Neural cell (in vitro differentiated cells): ENCODE results near the gene GMDS. TPM values are rescaled to one million over a fixed set of nuclear protein-coding genes. Genes with fewer than 3 reads are reported as not detected.

ENCODE experiments used
- H2AFZ ChIP-seq: fragments of 200-600, 300-800 bp; sonication (generic), shearing (Covaris generic); 2 replicates; pipeline ENCODE4 v1.6.0; 2014; ENCODE audit warnings: low read depth, mild to moderate bottlenecking, antibody characterized with exemption, low read length, moderate library complexity
- H3F3A ChIP-seq: fragments of 200-600 bp; shearing (Covaris generic); 2 replicates; pipeline ENCODE4 v1.6.1; 2016; ENCODE audit warnings: mild to moderate bottlenecking, moderate library complexity, mixed read lengths, antibody characterized with exemption, low read length; ENCODE audit not compliant: insufficient read depth, poor library complexity, severe bottlenecking
- H3K27ac ChIP-seq: fragments of 200-600, 300-800 bp; sonication (generic), shearing (Covaris generic); 2 replicates; pipeline ENCODE4 v1.5.1; 2014; ENCODE audit warnings: mild to moderate bottlenecking, low read length, moderate library complexity
- H3K27me3 ChIP-seq: fragments of 300-800, 200-600 bp; sonication (generic), shearing (Covaris generic); 2 replicates; pipeline ENCODE4 v1.6.0; 2014; ENCODE audit warnings: mild to moderate bottlenecking, low read depth, low read length, moderate library complexity; ENCODE audit not compliant: insufficient read depth
- H3K36me3 ChIP-seq: fragments of 300-800, 200-600 bp; sonication (generic), shearing (Covaris generic); 2 replicates; pipeline ENCODE4 v1.5.1; 2014; ENCODE audit warnings: mild to moderate bottlenecking, antibody characterized with exemption, low read length, moderate library complexity; ENCODE audit not compliant: insufficient read depth
- H3K4me2 ChIP-seq: fragments of 300-800, 200-600 bp; sonication (generic), shearing (Covaris generic); 2 replicates; pipeline ENCODE4 v1.6.0; 2014; ENCODE audit warnings: mild to moderate bottlenecking, low read length
- H3K4me3 ChIP-seq: fragments of 300-800, 200-600 bp; sonication (generic), shearing (Covaris generic); 2 replicates; pipeline ENCODE4 v1.5.1; 2014; ENCODE audit warnings: mild to moderate bottlenecking, low read length, moderate library complexity
- H3K79me2 ChIP-seq: fragments of 200-600 bp; shearing (Covaris generic); replicated peaks from 2 replicates; pipeline ENCODE4 v1.6.0; 2014; ENCODE audit warnings: mild to moderate bottlenecking, low read length, moderate library complexity; ENCODE audit not compliant: insufficient read depth
- H3K9ac ChIP-seq: fragments of 300-800, 200-600 bp; sonication (generic), shearing (Covaris generic); 2 replicates; pipeline ENCODE4 v1.6.1; 2016; ENCODE audit warnings: mild to moderate bottlenecking, low read length, mixed read lengths
- H3K9me2 ChIP-seq: fragments of 200-600 bp; shearing (Covaris generic); 2 replicates; pipeline ENCODE4 v1.6.1; 2016; ENCODE audit warnings: mild to moderate bottlenecking, low read length, mixed read lengths; ENCODE audit not compliant: insufficient read depth
- H3K9me3 ChIP-seq: fragments of 200-600, 300-800 bp; sonication (generic), shearing (Covaris generic); 2 replicates; pipeline ENCODE4 v1.6.1; 2016; ENCODE audit warnings: mild to moderate bottlenecking, mixed run types, low read length, moderate library complexity, mixed read lengths
- H4K20me1 ChIP-seq: fragments of 200-600 bp; shearing (Covaris generic); 2 replicates; pipeline ENCODE4 v1.6.1; 2016; ENCODE audit warnings: mild to moderate bottlenecking, mixed run types; ENCODE audit not compliant: insufficient read depth
- CTCF ChIP-seq: fragments of 450-650 bp; IDR thresholded peaks from 2 replicates; pipeline ENCODE4 v1.5.1; 2014; ENCODE audit warnings: antibody characterized with exemption, mild to moderate bottlenecking, moderate library complexity; ENCODE audit not compliant: poor library complexity, severe bottlenecking
- EP300 ChIP-seq: fragments of 450-650 bp; conservative IDR thresholded peaks from 2 replicates; pipeline ENCODE4 v1.6.1; 2014; ENCODE audit warnings: antibody characterized with exemption, mild to moderate bottlenecking, moderate library complexity; ENCODE audit not compliant: poor library complexity, severe bottlenecking
- EZH2 ChIP-seq: fragments of 200-600, 300-800 bp; shearing (Covaris generic), sonication (generic); IDR thresholded peaks from 2 replicates; pipeline ENCODE4 v1.6.1; 2014; ENCODE audit warnings: antibody characterized with exemption, low read length, borderline replicate concordance, mild to moderate bottlenecking; ENCODE audit not compliant: insufficient read depth, poor library complexity, severe bottlenecking
- MXI1 ChIP-seq: fragments of 450-650 bp; conservative IDR thresholded peaks from 2 replicates; pipeline ENCODE4 v1.6.1; 2014; ENCODE audit warnings: antibody characterized with exemption, mild to moderate bottlenecking; ENCODE audit not compliant: poor library complexity, severe bottlenecking
- POLR2AphosphoS5 ChIP-seq: IDR thresholded peaks from 2 replicates; pipeline ENCODE4 v1.6.1; 2012
- RAD21 ChIP-seq: fragments of 450-650 bp; conservative IDR thresholded peaks from 2 replicates; pipeline ENCODE4 v1.6.1; 2014; ENCODE audit warnings: antibody characterized with exemption, mild to moderate bottlenecking, moderate library complexity
- REST ChIP-seq: IDR thresholded peaks from 2 replicates; pipeline ENCODE4 v1.6.1; 2012; ENCODE audit warnings: borderline replicate concordance
- SMC3 ChIP-seq: fragments of 450-650 bp; conservative IDR thresholded peaks from 2 replicates; pipeline ENCODE4 v1.6.1; 2014; ENCODE audit warnings: antibody characterized with exemption, mild to moderate bottlenecking, moderate library complexity; ENCODE audit not compliant: poor library complexity
- TAF1 ChIP-seq: IDR thresholded peaks from 2 replicates; pipeline ENCODE4 v1.6.1; 2012; ENCODE audit warnings: low read depth
- polyA plus RNA-seq: library from polyadenylated mRNA; depleted of rRNA; stranded (reverse); fragments of >200 nt; gene quantifications from 2 replicates; pipeline ENCODE4 v1.2.3, GENCODE V29; 2014

The GMDS gene
- polyA plus RNA-seq, 1 donor from 2014 or later = 11.4 TPM

- no peaks in the 10 kb centered on the region for H4K20me1 ChIP-seq
- no peak overlapping the region for H3K27ac ChIP-seq
- H3F3A ChIP-seq = no peaks in the 10 kb centered on the region
- H3K27me3 ChIP-seq = no peaks in the 10 kb centered on the region
- no peak overlapping the region for H3K4me2 ChIP-seq
- no peak overlapping the region for H2AFZ ChIP-seq
- no peaks in the 10 kb centered on the region for H3K9me2 ChIP-seq
- no peak overlapping the region for H3K4me3 ChIP-seq
- no peak for TF ChIP-seq POLR2AphosphoS5
- TF ChIP-seq EZH2 = no peak
- TF ChIP-seq REST = peak; percentile 21
- TF ChIP-seq SMC3 = no peak
- TF ChIP-seq TAF1 = no peak
- TF ChIP-seq EP300 = peak; percentile 18
- no peak for TF ChIP-seq CTCF
- no peak for TF ChIP-seq MXI1
- TF ChIP-seq RAD21 = no peak
- H3K79me2 ChIP-seq = no peaks in the 10 kb centered on the region
- no peaks in the 10 kb centered on the region for H3K9me3 ChIP-seq
- H3K36me3 ChIP-seq = no peaks in the 10 kb centered on the region
- no peak overlapping the region for H3K9ac ChIP-seq
These were observed 219.3 kb downstream of the GMDS start for GRCh38 chr6:2026133-2026532.

GRCh38 chr6:2021713-2022125 lies 223.7 kb downstream of the GMDS start:
- H3K4me2 ChIP-seq = no peak overlapping the region
- no peaks in the 10 kb centered on the region for H3K79me2 ChIP-seq

More at GRCh38 chr6:2021713-2022125, 223.7 kb downstream of the GMDS start:
- no peak overlapping the region for H3K4me3 ChIP-seq
- H3K9ac ChIP-seq = no peak overlapping the region
- no peaks in the 10 kb centered on the region for H4K20me1 ChIP-seq
- no peak for TF ChIP-seq EZH2
- no peak for TF ChIP-seq REST
- no peak for TF ChIP-seq EP300
- TF ChIP-seq CTCF = no peak
- no peak for TF ChIP-seq POLR2AphosphoS5
- TF ChIP-seq SMC3 = no peak
- TF ChIP-seq TAF1 = no peak
- TF ChIP-seq MXI1 = no peak
- TF ChIP-seq RAD21 = no peak
- H3F3A ChIP-seq = no peaks in the 10 kb centered on the region
- H3K36me3 ChIP-seq = no peaks in the 10 kb centered on the region
- no peak overlapping the region for H2AFZ ChIP-seq
- no peaks in the 10 kb centered on the region for H3K27me3 ChIP-seq
- H3K27ac ChIP-seq = no peak overlapping the region
- H3K9me2 ChIP-seq = no peaks in the 10 kb centered on the region
- no peaks in the 10 kb centered on the region for H3K9me3 ChIP-seq
